ENCODE results near the gene TMEM245.

TMEM245 gene

DNA sequence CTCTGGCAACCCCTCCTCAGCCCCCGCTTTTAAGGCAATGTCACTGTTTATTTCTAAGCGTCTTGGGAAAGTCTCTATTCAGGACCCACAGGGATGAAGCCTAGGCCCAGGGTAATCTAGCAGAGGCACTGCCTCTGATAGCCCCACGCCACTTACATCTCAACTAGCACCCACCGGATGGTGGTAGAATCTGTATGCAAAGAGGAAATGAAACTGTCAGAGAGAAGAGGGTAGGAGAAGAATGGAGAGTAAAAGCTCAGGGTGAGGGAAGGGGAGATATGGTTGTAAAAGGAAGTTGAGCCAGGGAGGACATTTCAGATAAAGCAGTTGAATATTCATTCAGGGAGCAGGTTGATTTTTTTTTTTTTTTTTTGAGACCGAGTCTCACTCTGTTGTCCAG is 44.3 kb upstream of the TMEM245 start:
- DNase-seq (ENCODE audit: low read depth), result peak; percentile 48
- no peak for TF ChIP-seq POLR2A (IDR thresholded peaks at IDR 0.05; ENCODE audit: extremely low read depth, insufficient read length)
- no peak for TF ChIP-seq CTCF (IDR thresholded peaks at IDR 0.05; ENCODE audit: low read depth, low read length)
- no peak for TF ChIP-seq MYC (IDR thresholded peaks at IDR 0.05; ENCODE audit: low read depth, low read length)
- no peak for TF ChIP-seq MAX (IDR thresholded peaks at IDR 0.05; ENCODE audit: low read depth, low read length)
- no peak overlapping the region for H3K4me3 ChIP-seq (ENCODE audit: low read depth, low read length)

DNA sequence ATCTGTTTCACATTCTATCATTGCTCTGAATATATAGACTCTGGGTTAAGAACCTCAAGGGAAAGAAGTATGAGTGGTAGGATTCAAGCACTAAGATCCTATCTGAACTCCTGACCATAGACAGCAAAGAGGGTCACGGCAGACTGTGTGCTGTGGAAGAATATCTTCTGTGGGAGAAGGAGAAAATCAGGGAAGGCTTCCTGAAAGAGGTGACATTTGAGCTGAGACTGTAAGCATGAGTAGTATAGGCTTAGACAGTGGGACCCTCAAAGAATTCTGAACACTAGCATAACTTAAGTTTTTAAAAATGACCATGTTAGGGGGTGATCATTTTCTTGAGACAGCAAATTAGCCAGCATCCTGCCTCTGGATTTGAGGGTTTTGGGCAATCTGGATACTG is 43.4 kb upstream of the TMEM245 start:
- no peak overlapping the region for H3K4me3 ChIP-seq (ENCODE audit: low read depth, low read length)
- no peak for TF ChIP-seq POLR2A (IDR thresholded peaks at IDR 0.05; ENCODE audit: extremely low read depth, insufficient read length)
- no peak for TF ChIP-seq MYC (IDR thresholded peaks at IDR 0.05; ENCODE audit: low read depth, low read length)
- no peak for TF ChIP-seq CTCF (IDR thresholded peaks at IDR 0.05; ENCODE audit: low read depth, low read length)
- TF ChIP-seq MAX (IDR thresholded peaks at IDR 0.05; ENCODE audit: low read depth, low read length), result no peak
- DNase-seq (ENCODE audit: low read depth), result no peak

DNA sequence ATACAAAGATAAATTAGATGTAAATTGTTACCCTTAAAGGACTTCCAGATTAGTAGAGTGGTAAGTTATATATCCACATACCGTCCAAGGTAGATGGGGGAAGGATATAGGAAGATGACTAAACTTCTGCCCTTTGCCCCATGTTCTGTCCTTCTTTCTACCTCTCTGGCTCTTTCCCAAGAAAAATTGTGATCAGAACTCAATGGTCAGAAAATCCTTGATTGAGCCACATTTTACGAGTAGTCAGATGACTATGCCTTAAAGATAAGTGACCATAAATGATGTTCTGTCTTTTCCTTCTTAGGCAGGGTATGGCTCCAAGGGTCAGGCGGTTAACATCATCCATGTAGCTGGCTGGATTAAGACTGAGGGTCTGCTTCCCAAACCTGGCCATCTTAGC is 42.9 kb upstream of the TMEM245 start:
- no peak overlapping the region for H3K4me3 ChIP-seq (ENCODE audit: low read depth, low read length)
- no peak for DNase-seq (ENCODE audit: low read depth)
- TF ChIP-seq MAX (IDR thresholded peaks at IDR 0.05; ENCODE audit: low read depth, low read length) (no peak), CTCF (IDR thresholded peaks at IDR 0.05; ENCODE audit: low read depth, low read length) (no peak), POLR2A (IDR thresholded peaks at IDR 0.05; ENCODE audit: extremely low read depth, insufficient read length) (no peak), MYC (IDR thresholded peaks at IDR 0.05; ENCODE audit: low read depth, low read length) (no peak)

GRCh38 chr9:109161471-109161870 is 41.7 kb upstream of the TMEM245 start:
- no peak for TF ChIP-seq CTCF (IDR thresholded peaks at IDR 0.05; ENCODE audit: low read depth, low read length)
- no peak for TF ChIP-seq MAX (IDR thresholded peaks at IDR 0.05; ENCODE audit: low read depth, low read length)
- no peak for TF ChIP-seq MYC (IDR thresholded peaks at IDR 0.05; ENCODE audit: low read depth, low read length)
- no peak for TF ChIP-seq POLR2A (IDR thresholded peaks at IDR 0.05; ENCODE audit: extremely low read depth, insufficient read length)
- DNase-seq (ENCODE audit: low read depth), result no peak

GRCh38 chr9:109159583-109159982 is 39.8 kb upstream of the TMEM245 start:
- H3K4me3 ChIP-seq (ENCODE audit: low read depth, low read length), result no peak overlapping the region
- TF ChIP-seq MAX (IDR thresholded peaks at IDR 0.05; ENCODE audit: low read depth, low read length) (no peak), POLR2A (IDR thresholded peaks at IDR 0.05; ENCODE audit: extremely low read depth, insufficient read length) (no peak), MYC (IDR thresholded peaks at IDR 0.05; ENCODE audit: low read depth, low read length) (no peak), CTCF (IDR thresholded peaks at IDR 0.05; ENCODE audit: low read depth, low read length) (no peak)
- no peak for DNase-seq (ENCODE audit: low read depth)

More at GRCh38 chr9:109161471-109161870, 41.7 kb upstream of the TMEM245 start:
- no peak overlapping the region for H3K4me3 ChIP-seq (ENCODE audit: low read depth, low read length)

- no peak overlapping the region for H3K4me3 ChIP-seq (ENCODE audit: low read depth, low read length)
- no peak for DNase-seq (ENCODE audit: low read depth)
- TF ChIP-seq CTCF (IDR thresholded peaks at IDR 0.05; ENCODE audit: low read depth, low read length) (no peak), POLR2A (IDR thresholded peaks at IDR 0.05; ENCODE audit: extremely low read depth, insufficient read length) (no peak), MAX (IDR thresholded peaks at IDR 0.05; ENCODE audit: low read depth, low read length) (no peak), MYC (IDR thresholded peaks at IDR 0.05; ENCODE audit: low read depth, low read length) (no peak)
Observed at GRCh38 chr9:109158651-109159050, 38.9 kb upstream of the TMEM245 start.
